Osteoblast (primary cell): ENCODE data around the gene THAP8. TPM values are rescaled to one million over a fixed set of nuclear protein-coding genes. Genes with fewer than 3 reads are reported as not detected.
A peak's percentile ranks its signal among the peaks of the same experiment; 100 is the strongest.

Experiments
- DNase-seq: peaks from one replicate; pipeline ENCODE4 v3.0.0; 2011; ENCODE audit warnings: low spot score, mixed read lengths; ENCODE audit not compliant: insufficient read length; ENCODE audit errors: missing footprints
- H2AFZ ChIP-seq: 2 replicates; pipeline ENCODE4 v1.6.0; 2011; ENCODE audit warnings: mild to moderate bottlenecking, low read length
- H3K27ac ChIP-seq: 2 replicates; pipeline ENCODE4 v1.5.1; 2011; ENCODE audit warnings: mild to moderate bottlenecking, low read depth, low read length, moderate library complexity
- H3K27me3 ChIP-seq: 2 replicates; pipeline ENCODE4 v1.6.0; 2012; ENCODE audit warnings: mild to moderate bottlenecking, control low read depth, inconsistent platforms, low read length, moderate library complexity; ENCODE audit not compliant: insufficient read depth
- H3K36me3 ChIP-seq: 2 replicates; pipeline ENCODE4 v1.5.1; 2011; ENCODE audit warnings: mild to moderate bottlenecking, low read length, control low read depth, moderate library complexity; ENCODE audit not compliant: insufficient read depth
- H3K4me1 ChIP-seq: 2 replicates; pipeline ENCODE4 v1.5.1; 2011; ENCODE audit warnings: mild to moderate bottlenecking, low read length, control low read depth, moderate library complexity; ENCODE audit not compliant: insufficient read depth
- H3K4me2 ChIP-seq: 2 replicates; pipeline ENCODE4 v1.6.0; 2011; ENCODE audit warnings: mild to moderate bottlenecking, low read length; ENCODE audit not compliant: insufficient read depth
- H3K4me3 ChIP-seq: fragments of 200-600 bp; sonication (generic); 3 replicates; pipeline ENCODE4 v1.5.1; 2012; ENCODE audit warnings: mild to moderate bottlenecking, low read length, inconsistent platforms; ENCODE audit not compliant: insufficient read depth
- H3K79me2 ChIP-seq: 2 replicates; pipeline ENCODE4 v1.6.0; 2012; ENCODE audit warnings: mild to moderate bottlenecking, low read length, control low read depth, inconsistent platforms; ENCODE audit not compliant: insufficient read depth
- H3K9me3 ChIP-seq: 2 replicates; pipeline ENCODE4 v1.5.1; 2011; ENCODE audit warnings: low read depth, low read length, control low read depth
- H4K20me1 ChIP-seq: 2 replicates; pipeline ENCODE4 v1.6.0; 2012; ENCODE audit warnings: mild to moderate bottlenecking, low read length, control low read depth; ENCODE audit not compliant: insufficient read depth
- total RNA-seq: library from RNA; depleted of rRNA; stranded (reverse); fragments of >200 nt; gene quantifications from 2 replicates; pipeline ENCODE4 v1.2.3, GENCODE V29; 2012
- TF ChIP-seq, protein P1 (sequence below): IDR thresholded peaks from 2 replicates; pipeline ENCODE4 v1.5.1; 2011; ENCODE audit warnings: mild to moderate bottlenecking, low read depth, low read length, moderate library complexity; ENCODE audit errors: extremely low read depth

The THAP8 gene
- total RNA-seq, 1 donor, result 5.1 TPM

DNA sequence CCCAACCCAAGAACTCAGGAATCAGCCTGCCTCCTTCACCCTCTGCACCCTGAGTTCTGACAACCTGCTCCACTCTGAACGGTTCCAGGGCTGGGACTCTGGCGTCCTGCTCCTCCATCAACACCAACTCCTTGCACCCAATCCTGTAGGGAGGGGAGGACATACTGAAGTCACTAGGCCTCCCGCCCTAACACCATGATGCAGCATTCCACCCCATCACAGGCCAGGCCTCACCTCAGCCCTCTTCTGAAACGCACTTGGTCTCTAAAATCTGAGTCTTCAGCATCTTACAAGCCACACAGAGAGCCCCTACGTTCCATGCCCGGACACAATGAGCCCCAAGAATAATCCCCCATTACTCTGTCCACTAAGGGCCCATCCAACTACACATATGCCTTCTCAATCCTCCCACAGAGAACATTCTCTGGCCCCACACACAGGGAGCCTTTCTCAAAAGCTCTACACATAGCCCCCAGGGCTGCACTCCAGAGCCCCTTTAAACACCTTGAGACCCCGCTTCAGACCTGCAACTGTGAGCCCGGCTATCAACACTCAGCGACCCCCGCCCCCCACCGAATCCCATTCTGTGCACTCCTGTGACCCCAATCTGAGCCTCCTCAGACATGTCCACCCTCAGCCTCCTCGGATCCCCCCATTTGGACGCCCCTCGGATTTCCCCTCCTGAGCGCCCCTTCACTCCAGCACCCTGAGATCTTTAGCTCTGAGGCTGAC lies 40.6 kb downstream of the THAP8 start:
- DNase-seq, result peak; percentile 91
- Histone ChIP-seq H3K79me2 (peaks cover 14% of the 10 kb centered on the region), H4K20me1 (no peaks in the 10 kb centered on the region), H3K27ac (peak overlapping the region; percentile 90), H3K4me2 (peak overlapping the region; percentile 95), H3K4me3 (peak overlapping the region; percentile 97), H3K27me3 (no peaks in the 10 kb centered on the region), H2AFZ (peak overlapping the region; percentile 93), H3K4me1 (peaks cover 22% of the 10 kb centered on the region), H3K36me3 (peaks cover 27% of the 10 kb centered on the region), H3K9me3 (no peaks in the 10 kb centered on the region)
- TF ChIP-seq, protein P1, sequence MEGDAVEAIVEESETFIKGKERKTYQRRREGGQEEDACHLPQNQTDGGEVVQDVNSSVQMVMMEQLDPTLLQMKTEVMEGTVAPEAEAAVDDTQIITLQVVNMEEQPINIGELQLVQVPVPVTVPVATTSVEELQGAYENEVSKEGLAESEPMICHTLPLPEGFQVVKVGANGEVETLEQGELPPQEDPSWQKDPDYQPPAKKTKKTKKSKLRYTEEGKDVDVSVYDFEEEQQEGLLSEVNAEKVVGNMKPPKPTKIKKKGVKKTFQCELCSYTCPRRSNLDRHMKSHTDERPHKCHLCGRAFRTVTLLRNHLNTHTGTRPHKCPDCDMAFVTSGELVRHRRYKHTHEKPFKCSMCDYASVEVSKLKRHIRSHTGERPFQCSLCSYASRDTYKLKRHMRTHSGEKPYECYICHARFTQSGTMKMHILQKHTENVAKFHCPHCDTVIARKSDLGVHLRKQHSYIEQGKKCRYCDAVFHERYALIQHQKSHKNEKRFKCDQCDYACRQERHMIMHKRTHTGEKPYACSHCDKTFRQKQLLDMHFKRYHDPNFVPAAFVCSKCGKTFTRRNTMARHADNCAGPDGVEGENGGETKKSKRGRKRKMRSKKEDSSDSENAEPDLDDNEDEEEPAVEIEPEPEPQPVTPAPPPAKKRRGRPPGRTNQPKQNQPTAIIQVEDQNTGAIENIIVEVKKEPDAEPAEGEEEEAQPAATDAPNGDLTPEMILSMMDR, result no peak

DNA sequence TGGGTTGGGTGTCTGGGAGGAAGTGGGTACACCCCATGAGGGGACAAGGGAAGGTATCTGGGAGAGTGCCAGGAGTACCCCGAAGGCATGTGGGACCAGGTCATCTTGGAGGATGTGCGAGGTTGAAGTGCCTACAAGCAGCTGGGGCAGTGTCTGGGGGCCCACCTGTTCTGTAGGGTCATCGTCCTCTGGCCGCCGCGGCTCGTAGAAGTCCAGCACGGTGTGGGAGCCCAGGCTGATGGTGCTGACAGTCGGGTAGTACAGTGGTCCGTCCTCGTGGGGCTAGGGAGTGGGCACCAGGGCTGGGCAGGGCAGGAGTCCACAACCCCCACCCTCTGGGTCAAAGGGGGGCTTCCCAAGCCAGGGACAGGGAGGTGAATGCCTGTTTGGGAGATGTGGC lies 43.7 kb downstream of the THAP8 start:
- H3K4me3 ChIP-seq, result no peak overlapping the region
- H3K36me3 ChIP-seq, result peaks cover under 1% of the 10 kb centered on the region
- TF ChIP-seq, protein P1, result no peak
- peaks cover 14% of the 10 kb centered on the region for H3K79me2 ChIP-seq
- H2AFZ ChIP-seq, result no peak overlapping the region
- H3K27ac ChIP-seq, result no peak overlapping the region
- no peaks in the 10 kb centered on the region for H4K20me1 ChIP-seq
- no peak for DNase-seq
- no peak overlapping the region for H3K4me2 ChIP-seq
- H3K27me3 ChIP-seq, result no peaks in the 10 kb centered on the region
- H3K9me3 ChIP-seq, result no peaks in the 10 kb centered on the region
- H3K4me1 ChIP-seq, result peaks cover 22% of the 10 kb centered on the region

DNA sequence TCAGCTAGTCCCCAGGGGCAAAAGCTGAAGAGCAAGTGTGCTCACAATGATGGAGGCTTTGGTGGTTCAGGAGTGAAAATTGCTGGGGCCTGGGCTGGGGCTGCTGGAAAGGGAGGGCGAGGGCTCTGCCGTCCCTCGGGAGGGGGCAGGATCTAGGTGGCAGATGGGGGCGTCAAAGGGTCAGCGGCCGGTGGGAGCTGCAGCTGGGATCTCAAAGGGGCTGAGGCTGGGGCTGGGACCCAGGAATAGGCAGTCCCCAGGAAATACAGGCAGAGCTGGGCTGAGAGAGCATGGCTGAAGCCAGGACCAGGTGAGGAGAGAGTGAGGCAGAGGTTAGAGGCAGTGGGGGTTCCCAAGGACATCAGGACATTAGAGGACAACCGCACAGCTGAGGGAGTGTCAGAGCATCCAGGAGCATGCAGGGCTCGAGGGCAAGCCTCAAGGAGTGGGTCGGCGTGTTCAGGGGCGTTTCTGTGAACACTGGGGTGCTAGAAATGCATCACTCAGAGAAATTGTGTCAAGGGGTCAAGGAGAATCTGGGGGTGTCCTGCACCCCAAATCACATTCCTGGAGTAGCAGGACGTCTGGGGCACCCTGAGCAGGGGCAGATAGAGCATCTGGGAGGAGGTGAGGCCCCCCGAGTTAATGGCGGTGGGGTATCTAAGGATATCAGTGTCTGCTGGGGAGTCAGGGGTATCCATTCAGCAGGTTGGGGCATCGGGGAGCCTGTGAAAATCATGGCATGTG lies 44.3 kb downstream of the THAP8 start:
- DNase-seq, result peak; percentile 80
- H3K4me2 ChIP-seq, result peak overlapping the region; percentile 80

More for the DNA sequence above, 44.3 kb downstream of the THAP8 start:
- no peaks in the 10 kb centered on the region for H3K9me3 ChIP-seq
- H3K4me3 ChIP-seq, result peak overlapping the region; percentile 71
- peak overlapping the region; percentile 68 for H2AFZ ChIP-seq
- TF ChIP-seq, protein P1, result no peak
- H3K27ac ChIP-seq, result no peak overlapping the region
- H3K27me3 ChIP-seq, result no peaks in the 10 kb centered on the region
- H3K4me1 ChIP-seq, result peaks cover 22% of the 10 kb centered on the region
- H3K36me3 ChIP-seq, result no peaks in the 10 kb centered on the region
- H3K79me2 ChIP-seq, result peaks cover 14% of the 10 kb centered on the region
- H4K20me1 ChIP-seq, result no peaks in the 10 kb centered on the region
